Endothelial cell of umbilical vein (primary cell): ENCODE results near the gene FAM222B. TPM values are rescaled to one million over a fixed set of nuclear protein-coding genes. Genes with fewer than 3 reads are reported as not detected.

Source experiments
- BruUV-seq: library from RNA; stranded (reverse); fragments of 400-500 nt; replicated peaks from 2 replicates; lab custom pipeline; 2021; lab: Mats Ljungman, UMichigan
- CTCF ChIA-PET: fragments of 300-600, 350-600 bp; sonication (Branson Sonifier 250); formaldehyde crosslinking; loops from one replicate; lab custom pipeline; 2021; ENCODE audit warnings: antibody characterized with exemption, inconsistent platforms; lab: Charles Lee
- POLR2A ChIA-PET: fragments of 300-600, 350-600 bp; sonication (Branson Sonifier 250); formaldehyde crosslinking; loops from one replicate; lab custom pipeline; 2021; ENCODE audit warnings: antibody characterized with exemption, inconsistent platforms; lab: Charles Lee
- DNase-seq: peaks from one replicate; pipeline ENCODE4 v3.0.0-alpha.2; 2011; ENCODE audit warnings: low read depth, low spot score
- FAIRE-seq: peaks from 2 replicates; lab custom pipeline; 2011; peaks lifted over from hg19 to GRCh38; lab: Jason Lieb, UNC
- H2AFZ ChIP-seq: 2 replicates; pipeline ENCODE4 v1.6.0; 2012; ENCODE audit warnings: low read depth, low read length, control low read depth, inconsistent platforms
- H3K27ac ChIP-seq: 2 replicates; pipeline ENCODE4 v1.5.1; 2011; ENCODE audit warnings: low read depth, mild to moderate bottlenecking, control low read depth, low read length, moderate library complexity; ENCODE audit not compliant: insufficient read depth
- H3K27me3 ChIP-seq, 2 experiments: 2 replicates each; pipeline versions ENCODE4 v1.6.0 to v1.6.1; 2011; ENCODE audit warnings: low read length in 2 of 2, mixed read lengths in 1 of 2; ENCODE audit not compliant: control insufficient read depth in 2 of 2, insufficient read depth in 2 of 2
- H3K36me3 ChIP-seq, 2 experiments: 2 replicates in 1 of 2; 3 replicates in 1 of 2; pipeline ENCODE4 v1.5.1; 2011; ENCODE audit warnings: low read length in 2 of 2, mild to moderate bottlenecking in 1 of 2, moderate library complexity in 1 of 2; ENCODE audit not compliant: control insufficient read depth in 2 of 2, insufficient read depth in 2 of 2; ENCODE audit errors: extremely low read depth in 1 of 2
- H3K4me1 ChIP-seq: 3 replicates; pipeline ENCODE4 v1.5.1; 2011; ENCODE audit warnings: mild to moderate bottlenecking, low read length; ENCODE audit not compliant: control insufficient read depth, insufficient read depth; ENCODE audit errors: extremely low read depth
- H3K4me2 ChIP-seq: 2 replicates; pipeline ENCODE4 v1.6.1; 2011; ENCODE audit warnings: low read length, control low read depth, mixed read lengths; ENCODE audit not compliant: insufficient read depth
- H3K4me3 ChIP-seq, 3 experiments: fragments of 200-600 bp in 1 of 3; sonication (generic), shearing (Covaris generic) in 1 of 3; replicated peaks in 1 of 3; 2 replicates each; pipeline ENCODE4 v1.5.1; 2011 to 2016; ENCODE audit warnings: control low read depth in 3 of 3, low read length in 3 of 3, mild to moderate bottlenecking in 2 of 3, inconsistent platforms in 1 of 3, low read depth in 1 of 3, moderate library complexity in 1 of 3; ENCODE audit not compliant: insufficient read depth in 1 of 3
- H3K79me2 ChIP-seq: 2 replicates; pipeline ENCODE4 v1.6.0; 2012; ENCODE audit warnings: low read length, inconsistent platforms; ENCODE audit not compliant: control insufficient read depth, insufficient read depth
- H3K9ac ChIP-seq: replicated peaks from 2 replicates; pipeline ENCODE3; 2011; ENCODE audit warnings: low read length, control low read depth; ENCODE audit not compliant: insufficient read depth; ENCODE audit errors: extremely low read depth
- H3K9me1 ChIP-seq: replicated peaks from 3 replicates; pipeline ENCODE4 v1.6.0; 2011; ENCODE audit warnings: mild to moderate bottlenecking, low read length; ENCODE audit not compliant: control insufficient read depth, insufficient read depth; ENCODE audit errors: extremely low read depth
- H3K9me3 ChIP-seq: replicated peaks from 2 replicates; pipeline ENCODE4 v1.5.1; 2012; ENCODE audit warnings: low read length, inconsistent platforms; ENCODE audit not compliant: control insufficient read depth, insufficient read depth
- H4K20me1 ChIP-seq: replicated peaks from 2 replicates; pipeline ENCODE3; 2011; ENCODE audit warnings: mild to moderate bottlenecking, low read length; ENCODE audit not compliant: control insufficient read depth, insufficient read depth; ENCODE audit errors: extremely low read depth
- CTCF ChIP-seq, 2 donors: IDR thresholded peaks; 1 replicate in 1 of 2; 2 replicates in 1 of 2; pipeline ENCODE4 v1.5.1; 2011; ENCODE audit warnings: low read length in 2 of 2, mild to moderate bottlenecking in 2 of 2, moderate library complexity in 2 of 2, control low read depth in 1 of 2, inconsistent platforms in 1 of 2, low read depth in 1 of 2; ENCODE audit not compliant: insufficient read depth in 1 of 2; ENCODE audit errors: extremely low read depth in 1 of 2
- EZH2 ChIP-seq: IDR thresholded peaks from 2 replicates; pipeline ENCODE4 v1.6.1; 2012; ENCODE audit warnings: borderline replicate concordance, low read depth, mild to moderate bottlenecking, moderate library complexity, low read length, inconsistent platforms; ENCODE audit not compliant: severe bottlenecking
- FOS ChIP-seq: IDR thresholded peaks from 2 replicates; pipeline ENCODE4 v1.6.1; 2011; ENCODE audit warnings: mild to moderate bottlenecking, low read length, moderate library complexity, borderline replicate concordance; ENCODE audit not compliant: insufficient read depth
- GATA2 ChIP-seq: IDR thresholded peaks from 2 replicates; pipeline ENCODE4 v1.7.0; 2011; ENCODE audit warnings: low read depth, mild to moderate bottlenecking, moderate library complexity, mixed read lengths, low read length; ENCODE audit not compliant: insufficient read length, insufficient read depth
- JUN ChIP-seq: IDR thresholded peaks from 2 replicates; pipeline ENCODE4 v1.6.1; 2011; ENCODE audit warnings: borderline replicate concordance, low read depth; ENCODE audit not compliant: insufficient read length, insufficient read depth
- MAX ChIP-seq: IDR thresholded peaks from 2 replicates; pipeline ENCODE4 v1.6.1; 2011; ENCODE audit not compliant: insufficient read depth, insufficient read length
- MYC ChIP-seq: IDR thresholded peaks from one replicate; pipeline ENCODE4 v1.6.1; 2011; ENCODE audit warnings: mild to moderate bottlenecking, low read depth, low read length
- POLR2A ChIP-seq: IDR thresholded peaks from 2 replicates; pipeline ENCODE4 v1.6.1; 2012; ENCODE audit warnings: low read depth, mild to moderate bottlenecking, control low read depth, low read length
- POLR2AphosphoS5 ChIP-seq: IDR thresholded peaks from 2 replicates; pipeline ENCODE4 v1.6.1; 2012; ENCODE audit warnings: low read depth, mild to moderate bottlenecking, control low read depth, low read length, moderate library complexity; ENCODE audit not compliant: insufficient read depth
- dilution Hi-C: fragments of 300-500 bp; cut with MboI; formaldehyde crosslinking; loops from one replicate; pipeline ENCODE4 v1.15.0; 2019; ENCODE audit warnings: low sequenced_read_pairs; ENCODE audit not compliant: extremely low pct_ligation_motif_present
- intact Hi-C: fragments of 100-400 bp; cut with micrococcal nuclease; formaldehyde crosslinking; loops from one replicate; pipeline ENCODE4 v1.10.0; 2022
- polyA plus RNA-seq, 4 experiments: library from polyadenylated mRNA; depleted of rRNA in 3 of 4; stranded (reverse) in 3 of 4; unstranded in 1 of 4; fragments of >200 nt; gene quantifications; 2 replicates each; pipeline versions ENCODE4 v1.2.1 to v1.2.3, GENCODE V29; 2011 to 2012; ENCODE audit warnings: missing spikeins in 1 of 4
- total RNA-seq: library from RNA; stranded (reverse); gene quantifications from 2 replicates; pipeline ENCODE4 v1.2.3, GENCODE V29; 2021

The FAM222B gene
- total and polyA plus RNA-seq, 2 donors (not counting 3 experiments of a cell fraction or from before 2014, with no cell fraction given) = 21.1 to 30.6 TPM

- Histone ChIP-seq H3K27me3 (no peaks in the 10 kb centered on the region), H3K4me1 (peaks cover 9% of the 10 kb centered on the region), H3K4me2 (no peak overlapping the region), H3K9ac (no peak overlapping the region), H3K27ac (no peak overlapping the region), H3K79me2 (peaks cover 4% of the 10 kb centered on the region), H3K9me3 (no peaks in the 10 kb centered on the region), H3K9me1 (no peaks in the 10 kb centered on the region), H3K4me3 (no peak overlapping the region), H4K20me1 (no peaks in the 10 kb centered on the region), H2AFZ (no peak overlapping the region), H3K36me3 (peaks cover 4 to 18% of the 10 kb centered on the region in 2 experiments)
- no TSS peak for BruUV-seq
- FAIRE-seq (no peak), DNase-seq (no peak)
- intact Hi-C loops (no loop called here), dilution Hi-C loops (no loop called here)
- TF ChIP-seq POLR2AphosphoS5 (no peak), EZH2 (no peak), FOS (no peak), MYC (no peak), POLR2A (no peak), MAX (no peak), CTCF (IDR thresholded peaks at IDR 0.05; ENCODE audit: extremely low read depth in 1 of 2, insufficient read depth in 1 of 2, low read depth in 1 of 2, low read length in 2 of 2) (no peak), GATA2 (no peak), JUN (no peak)
- POLR2A ChIA-PET = interaction anchor here (0.7 kb wide), 2 partner anchors 10 to 100 kb away, joined by 3 read pairs; no protein-coding TSS in a partner anchor
- CTCF ChIA-PET = interaction anchor here (0.7 to 16.6 kb wide), 7 partner anchors 9 to 141 kb away, joined by 3 to 602 read pairs (median 21); partner anchors contain the start of genes NEK8 and TLCD1
Measured at GRCh38 chr17:28751600-28752366, 90.8 kb downstream of the FAM222B start.
